Measurements from ENCODE around the gene C5orf63.
"Not testable (repeated sequence)": the region's sequence is repeated elsewhere in the genome, so short reads cannot be mapped to it uniquely, and the experiment has no call there.

C5orf63 gene

DNA sequence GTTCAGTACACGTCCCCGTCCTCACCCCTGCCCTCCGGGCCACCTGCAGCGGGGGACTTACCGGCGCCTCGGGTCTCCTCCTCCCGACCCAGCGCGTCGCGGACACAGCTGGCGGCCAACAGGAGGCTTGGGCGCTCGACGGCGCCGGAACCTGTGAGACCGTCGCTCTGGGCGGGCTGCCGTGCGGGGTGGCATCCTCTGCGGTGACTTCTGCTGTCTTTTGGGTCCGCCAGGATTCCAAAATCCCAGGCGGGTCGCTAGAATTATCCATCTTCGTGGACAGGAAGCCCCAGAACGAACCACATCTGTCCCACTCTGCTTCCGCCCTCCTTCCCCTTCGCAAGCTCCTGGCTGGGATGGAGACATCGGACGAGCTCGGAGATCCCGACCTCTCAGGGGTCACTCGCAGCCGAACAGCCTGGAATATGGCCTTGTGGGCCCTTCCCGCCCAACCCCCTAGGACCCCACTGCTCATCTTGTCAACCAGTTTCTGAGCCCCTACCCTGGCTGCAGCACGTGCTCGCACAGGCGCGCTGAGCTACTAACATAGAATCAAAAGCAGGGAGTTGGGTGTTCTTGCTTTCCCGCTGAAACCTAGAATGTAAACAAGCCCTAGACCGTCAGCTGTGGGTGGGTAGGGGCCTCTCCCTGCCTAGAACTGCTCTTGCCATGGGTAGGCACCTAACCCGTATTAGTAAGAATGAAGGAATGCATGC lies 42.0 kb downstream of the C5orf63 start:
- TF ChIP-seq POLR2A (IDR thresholded peaks at IDR 0.05; ENCODE audit: low read depth, low read length): no peak
- FAIRE-seq (no peak), DNase-seq (ENCODE audit: insufficient read length, low spot score) (no peak)

DNA sequence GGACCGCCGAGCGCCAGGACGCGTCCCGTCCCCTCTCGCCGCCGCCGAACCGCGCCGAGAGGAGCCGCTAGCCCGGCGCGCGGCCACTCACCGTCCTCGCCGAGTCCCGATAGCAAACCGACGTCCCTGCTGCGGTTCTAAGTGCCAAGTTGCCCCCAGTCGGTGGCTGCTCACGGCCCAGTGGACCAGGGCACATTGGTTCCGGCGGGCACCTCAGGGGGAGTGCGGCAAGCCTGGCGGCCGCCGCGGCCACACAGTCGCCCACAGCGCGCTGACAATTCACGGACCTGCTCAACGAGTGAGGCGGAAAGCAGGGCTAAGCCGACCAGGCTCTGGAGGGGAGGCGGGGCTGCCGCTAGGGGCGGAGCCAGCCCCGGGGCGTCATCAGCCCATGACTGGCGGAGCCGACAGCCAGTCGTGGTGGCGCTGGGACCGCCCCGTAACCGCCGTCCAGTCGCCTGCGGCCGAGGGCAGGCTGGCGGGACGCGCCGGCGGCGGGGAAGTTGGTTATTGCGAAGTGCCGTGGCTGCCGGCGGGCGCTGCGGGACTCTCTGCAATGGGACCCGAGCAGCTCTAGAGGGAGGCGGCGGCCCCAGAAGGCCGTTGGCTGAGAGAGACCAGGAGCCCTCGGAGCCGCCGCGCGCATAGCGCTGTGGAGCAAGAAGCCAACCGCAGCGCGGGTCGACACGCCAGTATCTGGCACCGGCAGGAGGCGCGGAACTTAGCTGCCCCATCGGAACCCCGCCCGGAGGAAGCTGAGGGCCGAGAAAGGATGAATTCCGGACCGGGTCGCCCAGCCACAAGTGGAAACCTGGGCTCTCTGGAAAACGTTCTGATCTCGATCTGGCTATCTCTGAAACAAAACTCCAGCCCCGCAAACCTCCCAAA lies 42.8 kb downstream of the C5orf63 start, which contains the start of gene MARCHF3:
Gene MARCHF3, minus strand, starts transcription at position 300 of the 888 bp plus-strand sequence. CDS start 112,387 bp downstream, outside the sequence.
- DNase-seq (ENCODE audit: insufficient read length, low spot score) (peak; percentile 93), FAIRE-seq (peak; percentile 57)
- TF ChIP-seq POLR2A (IDR thresholded peaks at IDR 0.05; ENCODE audit: low read depth, low read length): peak; percentile 96

- FAIRE-seq: no peak
- TF ChIP-seq POLR2A (IDR thresholded peaks at IDR 0.05; ENCODE audit: low read depth, low read length): no peak
Measured at GRCh38 chr5:127029581-127030258, 43.6 kb downstream of the C5orf63 start.

GRCh38 chr5:127028822-127029457 lies 44.4 kb downstream of the C5orf63 start:
- FAIRE-seq (no peak), DNase-seq (ENCODE audit: insufficient read length, low spot score) (no peak)
- no peak for TF ChIP-seq POLR2A (IDR thresholded peaks at IDR 0.05; ENCODE audit: low read depth, low read length)

More at GRCh38 chr5:127029581-127030258, 43.6 kb downstream of the C5orf63 start:
- no peak for DNase-seq (ENCODE audit: insufficient read length, low spot score)

GRCh38 chr5:127027539-127027938 lies 45.8 kb downstream of the C5orf63 start:
- FAIRE-seq (no peak), DNase-seq (ENCODE audit: insufficient read length, low spot score) (no peak)
- TF ChIP-seq POLR2A (IDR thresholded peaks at IDR 0.05; ENCODE audit: low read depth, low read length): no peak

GRCh38 chr5:127026166-127026565 lies 47.1 kb downstream of the C5orf63 start:
- TF ChIP-seq POLR2A (IDR thresholded peaks at IDR 0.05; ENCODE audit: low read depth, low read length): no peak
- FAIRE-seq (no peak), DNase-seq (ENCODE audit: insufficient read length, low spot score) (no peak)

DNA sequence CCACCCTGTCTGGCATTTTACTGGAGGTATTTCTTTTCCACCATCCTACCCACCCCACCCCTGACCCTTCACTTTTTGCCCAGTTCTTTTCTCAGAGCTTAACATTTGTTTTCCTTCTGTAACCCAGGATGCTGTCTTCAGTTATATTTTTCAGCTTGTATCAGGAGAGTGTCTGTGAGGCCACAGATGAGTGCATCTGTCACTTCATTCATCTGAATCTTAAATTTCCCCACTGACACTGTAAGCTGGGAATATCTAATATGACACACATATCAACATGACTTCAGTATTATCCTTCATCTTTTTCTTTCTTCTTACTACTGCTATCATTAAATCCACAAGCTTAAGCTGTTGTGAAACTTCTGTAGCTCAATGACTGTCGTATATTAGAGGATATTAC lies 47.8 kb downstream of the C5orf63 start:
- no peak for TF ChIP-seq POLR2A (IDR thresholded peaks at IDR 0.05; ENCODE audit: low read depth, low read length)
- FAIRE-seq (no peak), DNase-seq (ENCODE audit: insufficient read length, low spot score) (no peak)

GRCh38 chr5:127024821-127025220 lies 48.5 kb downstream of the C5orf63 start:
- FAIRE-seq (no peak), DNase-seq (ENCODE audit: insufficient read length, low spot score) (no peak)
- no peak for TF ChIP-seq POLR2A (IDR thresholded peaks at IDR 0.05; ENCODE audit: low read depth, low read length)

DNA sequence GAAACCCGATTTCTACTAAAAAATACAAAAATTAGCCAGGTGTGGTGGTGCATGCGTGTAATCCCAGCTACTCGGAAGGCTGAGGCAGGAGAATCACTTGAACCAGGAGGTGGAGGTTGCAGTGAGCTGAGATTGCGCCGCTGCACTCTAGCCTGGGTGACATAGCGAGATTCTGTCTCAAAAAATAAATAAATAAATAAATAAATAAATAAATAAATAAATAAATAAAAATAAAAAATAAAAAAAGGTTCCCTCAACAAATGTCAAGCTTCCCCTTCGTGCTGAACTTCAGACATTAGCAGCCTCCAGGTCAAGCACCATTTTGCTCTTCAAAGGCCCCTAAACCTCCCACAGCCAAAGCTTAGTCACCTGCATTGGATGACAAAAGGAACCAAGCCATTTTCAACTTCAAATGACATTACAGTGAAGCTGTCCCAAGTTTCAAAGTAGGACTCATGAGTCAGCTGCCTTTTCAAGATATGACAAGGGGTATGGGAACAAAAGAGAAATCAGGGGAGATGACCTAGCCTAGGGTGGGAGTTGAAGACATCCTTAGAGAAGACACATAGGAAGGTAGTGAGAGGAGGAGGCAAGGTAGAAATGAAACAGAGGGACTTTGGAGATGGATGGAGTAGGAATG lies 49.6 kb downstream of the C5orf63 start:
- DNase-seq (ENCODE audit: insufficient read length, low spot score): not testable (repeated sequence)
- peak; percentile 58 for FAIRE-seq

- DNase-seq (ENCODE audit: insufficient read length, low spot score) (no peak), FAIRE-seq (no peak)
- no peak for TF ChIP-seq POLR2A (IDR thresholded peaks at IDR 0.05; ENCODE audit: low read depth, low read length)
Measured at GRCh38 chr5:127022846-127023245, 50.5 kb downstream of the C5orf63 start.

DNA sequence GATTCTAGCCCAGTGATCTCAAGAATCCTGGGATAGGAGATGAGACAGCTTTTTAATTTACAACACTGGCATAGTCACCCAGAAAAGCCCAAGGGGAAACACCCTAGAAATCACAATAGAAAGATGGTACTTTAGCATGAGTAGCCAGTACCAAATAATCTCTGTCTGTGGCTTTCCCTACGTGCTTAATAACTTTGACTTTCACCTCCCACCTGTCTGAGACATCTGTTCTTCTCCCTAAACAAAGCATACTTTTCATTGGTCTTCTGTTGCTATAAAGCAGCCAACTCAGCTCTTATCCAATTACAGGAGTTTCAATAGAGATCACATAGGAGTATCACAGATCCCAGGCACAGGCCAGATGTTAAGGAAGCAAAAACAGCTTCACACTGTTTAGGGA lies 53.4 kb downstream of the C5orf63 start:
- DNase-seq (ENCODE audit: insufficient read length, low spot score) (no peak), FAIRE-seq (no peak)
- no peak for TF ChIP-seq POLR2A (IDR thresholded peaks at IDR 0.05; ENCODE audit: low read depth, low read length)

- FAIRE-seq; DNase-seq (ENCODE audit: insufficient read length, low spot score): not testable (repeated sequence)
Measured at GRCh38 chr5:127016722-127017121, 56.6 kb downstream of the C5orf63 start.

DNA sequence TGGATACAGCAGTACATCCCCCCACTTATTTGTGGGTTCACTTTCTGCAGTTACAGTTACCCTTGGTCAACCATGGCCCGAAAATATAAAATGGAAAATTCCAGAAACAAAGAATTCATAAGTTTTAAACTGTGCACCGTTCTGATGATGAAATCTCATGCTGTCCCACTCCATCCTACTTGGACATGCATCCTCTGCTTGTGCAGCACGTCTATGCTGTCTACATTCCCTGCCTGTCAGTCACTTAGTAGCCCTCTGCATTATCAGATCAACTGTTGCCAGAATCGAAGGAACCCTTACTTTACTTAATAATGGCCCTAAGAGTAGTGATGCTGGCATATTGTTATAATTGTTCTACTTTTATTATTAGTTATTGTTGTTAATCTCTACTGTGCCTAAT lies 57.6 kb downstream of the C5orf63 start:
- FAIRE-seq: no peak
- no peak for DNase-seq (ENCODE audit: insufficient read length, low spot score)
- no peak for TF ChIP-seq POLR2A (IDR thresholded peaks at IDR 0.05; ENCODE audit: low read depth, low read length)
